GM12873 (cell line): ENCODE measurements around the gene CEP104.

Experiments used
- CTCF ChIP-seq: IDR thresholded peaks from 2 replicates; pipeline ENCODE4 v1.5.1; 2012; ENCODE audit warnings: low read depth, mild to moderate bottlenecking, moderate library complexity, low read length, control low read depth; ENCODE audit not compliant: insufficient read depth; ENCODE audit errors: missing control alignments

The CEP104 gene

GRCh38 chr1:3876716-3877115 is 19.7 kb upstream of the CEP104 start:
- TF ChIP-seq CTCF: no peak

GRCh38 chr1:3874736-3875135 is 17.7 kb upstream of the CEP104 start:
- TF ChIP-seq CTCF: no peak

- no peak for TF ChIP-seq CTCF
Measured at GRCh38 chr1:3872546-3872945, 15.5 kb upstream of the CEP104 start.

GRCh38 chr1:3871451-3871805 is 14.4 kb upstream of the CEP104 start:
- TF ChIP-seq CTCF: no peak

GRCh38 chr1:3869751-3870301 is 12.8 kb upstream of the CEP104 start:
- no peak for TF ChIP-seq CTCF

GRCh38 chr1:3868464-3869006 is 11.5 kb upstream of the CEP104 start:
- TF ChIP-seq CTCF: no peak

GRCh38 chr1:3865606-3866160 is 8.7 kb upstream of the CEP104 start:
- TF ChIP-seq CTCF: no peak

- no peak for TF ChIP-seq CTCF
Measured at GRCh38 chr1:3864884-3865283, 7.9 kb upstream of the CEP104 start.
